HG03066 (cell line): ENCODE data around the gene BABAM2.

Source experiments
- ATAC-seq: cut with Tn5 transposase; IDR thresholded peaks from one replicate; pipeline ENCODE4 v1.9.1; 2021; ENCODE audit warnings: low read depth; ENCODE audit not compliant: unreplicated experiment

Gene BABAM2

DNA sequence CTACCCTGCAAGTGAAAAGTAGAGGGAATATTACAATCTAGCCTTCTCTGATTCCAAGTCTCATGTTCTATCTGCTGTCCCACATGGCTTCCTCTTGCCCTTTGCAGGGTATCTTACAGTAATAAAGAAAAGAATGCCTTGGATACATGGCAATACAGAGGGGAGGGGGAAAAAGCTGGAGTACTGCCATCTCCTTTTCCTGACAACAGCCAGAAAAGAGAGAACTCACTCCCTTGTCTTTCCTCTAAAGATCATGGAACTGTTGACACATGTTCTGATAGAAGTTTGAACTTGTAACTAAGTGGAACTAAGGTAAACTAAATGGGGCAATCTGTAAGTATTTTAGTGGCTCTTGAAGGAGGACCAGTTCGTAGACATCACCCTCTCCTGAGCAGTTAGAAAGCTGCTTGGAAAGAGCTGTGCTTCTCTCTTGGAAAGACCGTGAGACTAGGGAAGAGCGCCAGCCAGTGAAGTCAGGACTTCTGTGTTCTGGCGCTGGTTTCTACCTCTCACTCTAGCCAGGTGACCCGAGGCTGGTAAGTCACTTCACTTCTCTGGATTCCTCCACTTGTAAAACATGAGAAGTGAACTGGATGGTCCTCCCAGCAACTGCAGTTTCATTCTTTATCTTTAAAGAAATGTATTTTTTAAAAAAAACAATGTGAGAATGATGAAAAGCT lies 259.8 kb downstream of the BABAM2 start:
- no peak for ATAC-seq

DNA sequence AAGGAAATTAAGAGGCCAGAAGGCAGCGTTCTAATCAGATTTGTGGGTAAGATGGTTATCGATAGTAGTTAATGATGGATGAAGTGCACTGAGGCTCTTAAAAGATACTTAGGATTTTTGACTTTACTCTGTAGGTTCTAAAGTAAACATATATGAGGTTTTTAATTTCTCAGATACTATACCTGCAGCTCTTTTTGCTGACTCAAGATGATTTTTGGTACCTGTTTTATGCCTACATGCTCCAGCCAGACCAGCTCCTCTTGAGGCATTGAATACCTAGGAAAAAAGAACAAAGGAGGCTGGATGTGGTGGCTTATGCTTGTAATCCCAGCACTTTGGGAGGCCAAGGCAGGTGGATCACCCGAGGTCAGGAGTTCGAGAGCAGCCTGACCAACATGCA lies 260.5 kb downstream of the BABAM2 start:
- no peak for ATAC-seq

DNA sequence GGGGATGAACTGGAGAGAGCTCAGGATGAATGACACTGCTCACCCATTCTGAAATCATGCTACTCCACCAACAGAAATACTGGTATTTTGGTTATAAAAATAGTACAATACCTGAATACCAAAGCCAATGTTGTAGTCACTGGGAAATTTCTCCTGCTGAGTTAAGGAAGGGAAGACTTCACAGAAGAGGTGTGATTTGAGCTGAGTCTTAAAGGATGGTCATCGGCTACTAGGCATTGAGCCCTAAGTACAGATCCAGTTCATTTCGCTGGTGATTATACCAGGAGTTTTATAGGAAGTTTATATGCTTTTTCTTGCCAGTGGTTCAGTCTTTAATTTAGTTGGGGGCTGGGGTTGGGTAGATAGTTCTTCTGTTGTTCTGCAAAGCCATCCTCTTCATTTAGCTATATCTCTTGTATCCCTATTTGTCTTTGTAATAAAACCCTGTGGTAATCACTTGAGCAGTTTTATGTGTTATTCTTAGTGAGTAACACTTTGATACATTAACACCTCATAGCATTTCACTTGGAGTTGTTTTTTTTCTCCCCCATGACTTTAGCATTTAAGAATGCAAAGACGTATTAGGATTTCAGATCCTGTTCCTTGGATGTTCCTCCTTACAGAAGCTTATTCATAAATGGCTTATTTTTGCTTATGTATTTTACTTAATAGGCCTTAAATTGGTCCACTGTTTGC lies 262.2 kb downstream of the BABAM2 start:
- no peak for ATAC-seq

DNA sequence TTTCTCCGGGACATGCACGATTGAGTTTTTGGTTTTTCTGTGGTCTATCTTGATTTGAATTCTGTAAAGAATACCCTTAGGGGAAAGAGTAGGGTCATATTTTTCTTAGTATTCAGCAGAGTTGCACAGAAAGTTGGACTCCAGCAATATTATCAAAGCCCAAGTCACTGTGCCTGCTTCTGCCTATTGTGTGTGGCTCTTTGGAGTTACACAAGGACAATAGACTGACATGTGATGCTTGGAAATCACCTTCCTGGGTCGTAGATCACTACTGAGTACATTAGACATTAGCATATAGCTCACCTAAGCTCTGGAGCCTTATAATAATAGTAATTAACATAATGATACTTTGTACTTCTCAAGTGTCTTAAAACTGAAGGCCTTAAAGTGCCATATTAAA lies 263.3 kb downstream of the BABAM2 start:
- ATAC-seq, result no peak

DNA sequence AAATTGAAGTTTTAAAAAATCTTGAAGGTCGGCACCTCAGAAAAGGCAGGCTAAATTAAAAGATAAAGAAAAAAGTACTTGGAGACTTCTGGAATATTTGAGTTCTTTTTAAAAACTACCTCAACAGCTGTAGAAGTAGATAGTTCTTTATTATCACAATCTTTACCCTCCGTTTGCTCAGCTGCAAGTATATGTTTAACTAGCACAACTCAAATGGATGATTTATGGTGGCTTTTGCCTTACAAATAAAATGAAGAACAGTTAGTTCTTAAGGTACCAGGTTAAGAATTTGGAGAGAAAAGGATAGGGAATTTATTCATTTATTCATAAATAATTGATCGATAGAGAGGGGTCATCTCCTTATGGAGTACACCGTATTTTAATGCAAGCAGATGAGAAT lies 264.6 kb downstream of the BABAM2 start:
- ATAC-seq, result no peak

DNA sequence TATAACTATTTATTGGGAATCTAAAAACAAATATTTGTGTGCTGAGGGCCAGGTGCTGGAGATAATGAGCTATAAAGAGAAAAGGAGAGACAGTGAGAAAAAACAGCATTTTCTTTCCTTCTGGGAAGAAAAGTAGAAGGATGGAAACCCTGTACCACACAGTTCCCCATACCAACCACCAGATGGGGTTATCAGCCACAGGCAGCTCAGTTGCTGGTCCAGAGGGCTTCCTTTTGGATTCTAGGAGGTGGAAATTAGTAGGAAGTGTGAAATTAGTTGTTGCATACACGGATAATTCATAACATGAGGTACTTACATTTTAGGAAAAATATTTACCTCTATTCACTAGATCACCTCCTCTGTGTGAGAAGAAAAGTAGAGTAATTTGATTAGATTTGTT lies 265.1 kb downstream of the BABAM2 start:
- ATAC-seq, result no peak

DNA sequence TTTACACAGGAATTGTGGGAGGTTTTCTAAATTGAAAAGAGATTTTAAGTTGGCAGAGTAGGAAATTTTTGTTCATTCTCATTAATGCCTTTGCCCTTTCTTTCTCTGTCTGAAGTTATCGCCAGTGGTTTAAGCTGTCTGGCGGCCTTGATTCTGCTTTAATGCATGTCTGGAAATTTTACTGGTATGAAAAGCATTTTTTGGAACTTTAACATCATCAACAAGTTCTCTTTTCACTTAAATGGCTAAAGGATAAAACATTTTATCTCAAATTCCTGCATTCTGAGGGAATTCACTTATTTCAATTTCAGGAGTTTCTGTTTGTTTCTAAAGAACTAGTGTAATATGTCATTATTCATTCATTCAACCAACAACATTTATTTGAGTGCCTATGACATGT lies 268.3 kb downstream of the BABAM2 start:
- no peak for ATAC-seq

DNA sequence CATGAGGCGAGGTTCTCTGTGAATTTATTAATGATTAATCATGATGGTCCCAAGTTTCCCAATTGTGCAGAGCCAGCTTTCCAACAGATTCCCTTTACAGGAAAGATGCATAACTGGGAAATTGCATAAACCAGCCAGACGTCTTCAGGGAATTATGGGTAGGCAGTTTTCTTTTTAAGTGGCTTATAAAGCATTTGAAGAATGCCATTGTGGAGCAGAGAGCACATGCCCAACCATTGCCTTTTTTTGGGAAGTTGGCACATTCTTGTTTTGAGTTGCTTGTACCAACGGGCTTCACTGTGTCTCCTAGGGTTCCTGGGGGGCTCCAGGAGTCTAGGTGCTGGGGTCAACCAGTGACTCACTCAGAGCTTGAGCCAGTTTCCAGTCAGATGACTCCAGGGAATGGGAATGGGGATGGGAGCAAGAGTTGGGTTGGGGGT lies 270.5 kb downstream of the BABAM2 start:
- ATAC-seq, result no peak

DNA sequence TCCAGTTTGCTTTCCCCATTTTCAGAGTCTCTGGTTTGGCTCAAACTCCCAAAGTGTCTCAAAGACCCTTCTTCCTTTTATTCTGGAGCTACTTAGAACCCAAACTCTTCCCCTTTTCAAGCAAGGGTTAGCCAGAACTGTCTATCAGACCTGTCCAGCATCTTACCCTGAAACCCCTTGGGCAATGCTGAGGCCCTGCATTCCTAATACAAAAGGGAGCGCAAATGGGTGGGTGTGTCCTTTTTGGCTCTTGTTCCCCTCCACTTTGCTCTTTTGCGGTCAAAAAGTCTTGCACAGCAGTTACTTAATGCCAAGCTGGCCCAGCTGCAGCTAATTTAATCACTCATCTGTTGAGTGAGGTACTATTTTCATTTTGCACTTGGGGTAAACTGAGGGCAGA lies 270.9 kb downstream of the BABAM2 start:
- ATAC-seq, result no peak

DNA sequence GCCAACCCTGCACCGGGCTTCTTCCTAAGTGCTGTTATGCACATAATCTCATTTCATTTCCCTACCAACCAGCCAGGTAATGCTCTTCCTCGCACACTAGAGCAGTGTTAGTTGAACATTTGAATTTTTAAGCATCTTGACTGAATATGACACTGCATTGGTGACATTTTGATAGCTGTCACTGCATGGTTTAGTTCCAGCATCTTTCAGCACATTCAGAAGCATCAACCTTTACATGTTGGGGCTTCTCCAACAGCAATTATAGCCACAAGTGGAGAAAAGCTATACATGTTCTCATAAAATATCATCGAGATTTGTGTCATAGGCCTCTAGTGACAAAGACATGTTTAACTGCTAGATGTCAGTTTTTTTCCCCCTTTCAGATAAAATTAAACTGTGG lies 272.0 kb downstream of the BABAM2 start:
- ATAC-seq, result no peak

DNA sequence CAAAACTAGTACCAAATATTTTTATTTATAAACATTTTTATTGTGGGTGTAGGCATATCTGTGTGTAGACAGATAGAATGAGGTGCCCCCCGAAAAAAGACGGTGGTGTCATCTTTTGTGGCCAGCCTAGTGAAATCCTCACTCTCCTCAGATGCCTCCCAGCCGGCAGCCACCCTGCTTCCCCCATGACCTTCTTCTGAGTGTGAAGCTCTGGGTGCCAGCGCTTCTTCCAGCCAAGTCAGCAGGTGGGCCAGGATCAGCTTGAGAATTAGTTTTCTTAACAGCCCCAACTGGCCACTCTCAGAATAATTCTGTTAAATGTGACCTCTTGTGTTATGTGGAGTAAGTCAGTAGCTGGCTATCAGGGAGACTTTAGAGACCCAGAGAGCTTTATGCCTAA lies 272.5 kb downstream of the BABAM2 start:
- no peak for ATAC-seq

DNA sequence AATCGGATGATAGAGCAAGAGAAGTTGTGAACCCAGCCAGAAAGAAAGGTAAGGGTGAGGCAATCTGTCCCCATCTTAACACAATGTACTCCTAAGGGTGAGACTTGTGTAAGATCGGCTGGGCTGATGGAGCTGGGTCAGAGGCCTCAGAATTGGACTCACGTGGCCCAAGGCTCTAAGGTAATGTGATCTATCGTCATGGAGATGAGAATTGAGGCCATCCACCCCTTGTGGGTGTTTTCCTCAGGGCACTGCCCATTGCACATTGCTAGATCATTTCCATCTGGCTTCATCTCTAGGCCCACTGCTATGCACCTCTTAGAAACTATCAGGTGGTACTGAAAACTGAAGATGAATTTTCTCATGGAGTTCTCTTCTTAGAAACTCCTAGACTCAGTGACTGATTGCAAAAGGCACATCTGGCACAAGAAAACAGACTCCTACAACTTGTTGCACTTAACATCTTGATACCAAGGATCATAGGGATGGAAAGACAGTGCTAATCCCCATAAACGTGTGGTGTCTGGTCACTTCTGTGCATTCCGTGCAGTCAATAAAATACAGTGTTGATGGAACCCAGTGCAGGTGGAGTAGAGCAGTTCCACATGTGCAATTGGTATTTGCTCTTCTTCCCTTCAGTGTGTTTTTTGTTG lies 273.2 kb downstream of the BABAM2 start:
- ATAC-seq, result no peak

DNA sequence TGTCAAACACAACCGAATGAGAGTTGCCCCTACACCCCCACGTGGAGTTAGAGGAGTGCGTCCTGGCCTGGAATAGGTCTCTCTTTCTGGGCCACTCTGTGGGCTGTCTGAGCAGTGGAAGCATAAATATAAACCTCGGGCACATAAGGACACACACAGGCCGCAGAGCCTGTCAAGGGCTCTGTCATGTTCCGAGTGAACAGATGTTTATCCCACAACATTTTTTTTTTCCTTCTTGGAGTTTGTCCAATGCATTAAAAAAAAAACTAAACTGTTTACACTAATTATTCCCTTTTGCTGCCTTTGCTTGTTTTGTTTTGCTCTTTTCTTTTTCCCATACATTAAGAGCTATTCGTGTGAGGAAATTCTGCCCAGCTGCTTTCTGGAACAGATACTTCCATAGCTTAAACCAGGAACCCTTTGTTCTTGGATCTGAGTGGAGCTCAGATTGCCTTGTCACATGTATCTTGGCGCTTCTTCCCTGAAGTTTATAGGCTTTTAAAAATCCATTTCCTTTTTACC lies 273.8 kb downstream of the BABAM2 start:
- ATAC-seq, result no peak

DNA sequence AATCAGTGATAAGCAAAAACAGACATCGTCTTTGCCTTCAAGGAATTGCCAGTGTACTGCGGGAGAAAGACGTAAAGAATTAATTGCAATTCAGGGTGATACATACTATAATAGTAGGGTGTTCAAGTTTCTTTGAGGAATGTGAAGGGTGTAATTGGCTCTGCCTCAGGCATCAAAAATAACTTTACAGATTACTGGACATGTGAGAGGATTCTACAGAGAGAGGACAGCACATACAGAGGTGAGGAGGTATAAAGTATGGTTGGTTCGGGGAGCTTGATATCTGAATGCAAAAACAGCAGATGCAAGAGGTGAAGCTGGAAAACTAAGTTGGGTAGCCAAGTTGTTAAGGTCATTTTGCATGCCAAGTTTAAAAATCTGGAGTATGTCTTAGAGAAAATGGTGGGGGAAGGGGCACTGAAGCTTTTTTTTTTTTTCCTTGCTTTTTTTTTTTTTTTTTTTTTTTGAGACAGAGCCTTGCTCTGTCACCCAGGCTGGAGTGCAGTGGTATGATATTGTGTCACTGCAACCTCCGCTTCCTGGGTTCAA lies 274.6 kb downstream of the BABAM2 start:
- no peak for ATAC-seq

DNA sequence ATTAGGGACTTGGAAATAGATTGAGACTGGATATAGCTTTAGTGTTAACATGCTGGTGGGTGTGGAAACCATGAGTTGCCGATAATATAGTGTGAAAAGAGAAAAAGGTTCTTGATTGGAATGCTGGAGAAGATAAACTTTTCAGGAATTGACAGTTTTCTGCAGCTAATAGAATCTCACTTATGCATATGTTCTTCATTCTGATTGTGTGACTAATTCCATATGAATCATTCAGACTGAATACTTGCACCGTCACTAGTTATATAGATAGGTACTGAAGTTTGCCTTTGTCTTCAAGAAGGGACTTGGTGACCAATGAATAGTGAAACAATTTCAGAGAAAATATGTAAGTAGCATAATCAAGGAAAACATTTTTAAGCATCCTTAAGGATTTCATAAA lies 276.4 kb downstream of the BABAM2 start:
- ATAC-seq, result no peak

DNA sequence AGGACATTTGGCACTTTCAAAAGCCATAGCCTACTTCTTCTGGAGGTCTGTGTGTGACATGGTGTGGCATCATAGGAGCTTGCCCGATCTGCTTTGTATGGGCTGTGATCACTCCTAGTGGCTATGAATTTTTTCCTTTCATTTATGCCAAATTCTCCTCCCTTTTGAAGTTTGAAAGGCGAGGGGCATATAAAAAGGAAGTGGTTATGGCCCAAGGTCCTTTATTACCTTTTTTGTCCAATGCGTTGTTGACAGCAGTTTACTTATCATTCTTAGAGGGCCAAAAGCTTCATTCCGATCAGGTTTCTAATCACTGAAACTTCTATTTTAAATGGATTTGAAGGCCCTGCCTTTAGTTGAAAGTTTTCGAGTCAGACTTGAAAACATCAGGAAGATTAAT lies 277.8 kb downstream of the BABAM2 start:
- no peak for ATAC-seq

DNA sequence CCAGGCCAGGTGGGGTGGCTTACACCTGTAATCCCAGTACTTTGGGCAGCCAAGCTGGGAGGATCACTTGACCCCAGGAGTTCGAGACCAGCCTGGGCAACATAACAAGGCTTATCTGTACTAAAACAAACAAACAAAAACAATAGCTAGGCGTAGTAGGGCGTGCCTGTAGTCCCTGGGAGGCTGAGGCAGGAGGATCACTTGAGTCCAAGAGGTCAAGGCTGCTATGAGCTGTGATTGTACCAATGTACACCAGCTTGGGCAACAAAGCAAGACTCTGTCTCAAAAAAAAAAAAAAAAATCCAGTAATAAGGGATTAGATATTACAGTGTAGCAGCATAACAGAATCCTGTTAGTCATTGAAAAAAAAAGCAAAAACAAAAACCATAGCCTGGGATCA lies 279.0 kb downstream of the BABAM2 start:
- no peak for ATAC-seq

DNA sequence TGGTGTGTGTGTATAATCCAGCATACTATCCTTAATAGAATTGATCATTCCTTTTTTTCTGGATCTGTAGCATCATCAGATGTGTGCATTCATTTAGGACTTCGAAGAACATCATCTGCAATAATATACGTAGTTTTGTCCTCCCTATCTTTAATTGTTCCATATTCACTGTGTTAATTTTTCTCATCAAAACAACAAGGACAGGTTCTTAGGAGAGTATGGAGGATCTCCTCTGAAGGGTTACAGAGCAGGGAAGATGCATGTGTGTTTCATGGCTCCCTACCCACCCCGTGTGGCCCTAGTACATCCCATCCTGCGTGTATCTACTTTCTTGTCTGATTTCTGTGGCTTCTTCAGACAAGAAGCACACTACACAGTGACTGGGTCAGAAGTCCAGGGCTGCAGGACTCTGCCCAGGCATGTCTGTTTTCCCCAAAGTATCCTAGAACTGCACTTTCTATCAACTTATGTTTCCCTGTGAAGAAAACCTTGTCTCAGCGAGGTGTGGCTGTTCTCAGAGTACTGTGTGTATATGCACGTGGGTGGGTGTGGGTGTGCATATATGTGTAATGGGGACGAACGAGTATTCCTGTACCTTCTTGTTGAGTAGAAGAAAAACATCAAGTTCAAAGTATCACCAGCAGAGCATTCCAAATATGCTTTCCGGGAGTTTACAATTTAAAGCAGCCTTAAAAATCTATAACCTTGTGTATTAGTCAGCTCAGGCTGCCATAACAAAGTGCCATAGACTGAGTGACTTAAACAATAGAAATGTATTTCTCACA lies 281.8 kb downstream of the BABAM2 start:
- no peak for ATAC-seq

DNA sequence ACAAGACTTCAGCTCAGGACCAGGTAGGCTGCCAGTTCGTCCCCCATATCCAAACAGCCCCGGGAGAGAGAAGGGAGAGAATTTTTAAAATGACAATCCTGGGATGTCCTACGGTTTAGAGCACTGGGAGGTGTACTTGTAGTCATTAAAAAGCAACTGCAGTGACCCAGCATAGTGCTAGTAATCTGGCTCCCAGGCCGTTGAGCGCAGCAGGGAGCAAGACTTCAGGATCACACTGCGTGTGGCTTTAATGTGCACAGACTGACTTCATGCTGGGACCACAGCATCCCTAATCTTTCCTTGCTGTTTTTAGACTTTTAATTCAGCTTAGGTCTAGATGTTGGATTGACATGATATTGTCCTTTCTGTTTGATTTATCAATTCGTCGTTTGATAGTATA lies 282.8 kb downstream of the BABAM2 start:
- no peak for ATAC-seq

DNA sequence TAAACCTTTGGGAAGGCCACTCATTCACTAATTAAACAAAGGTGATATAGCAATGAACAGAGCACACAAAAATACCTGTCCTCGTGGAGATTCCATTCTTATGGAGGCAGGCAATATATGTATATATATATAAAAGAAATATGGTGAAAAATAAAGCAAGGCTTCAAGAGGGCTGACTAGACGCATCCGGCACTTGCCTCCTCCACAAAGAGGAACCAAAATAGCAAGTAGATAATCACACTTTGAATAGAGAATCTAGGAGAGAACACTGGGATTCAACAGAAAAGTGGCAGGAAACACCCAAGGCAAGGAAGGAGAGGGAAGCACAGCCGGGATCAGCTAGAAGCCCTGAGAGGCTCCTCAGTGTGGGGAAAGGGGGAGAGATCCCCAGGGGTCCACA lies 283.7 kb downstream of the BABAM2 start:
- no peak for ATAC-seq

DNA sequence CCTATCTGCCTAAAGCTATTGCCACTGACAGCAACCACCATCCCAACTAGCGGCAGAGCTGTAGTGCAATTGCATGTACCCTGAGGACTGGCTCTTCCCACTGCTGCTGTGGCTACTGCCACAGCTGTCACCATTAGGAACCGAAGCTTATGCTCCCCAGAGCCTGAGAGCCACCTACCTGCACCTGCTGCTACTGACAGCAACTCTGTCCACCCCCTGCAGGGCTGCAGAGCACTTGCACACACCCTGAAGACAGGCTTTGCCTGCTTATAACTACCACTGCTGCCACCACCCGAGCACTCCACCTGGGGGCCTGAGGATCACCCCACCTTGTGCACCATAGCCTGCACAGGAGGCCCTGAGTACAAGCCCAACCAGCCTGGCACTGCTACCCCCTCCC lies 284.5 kb downstream of the BABAM2 start:
- no peak for ATAC-seq
